B cell (primary cell): ENCODE results near the gene IGF1R.
"Not testable (repeated sequence)": the region's sequence is repeated elsewhere in the genome, so short reads cannot be mapped to it uniquely, and the experiment has no call there.

Source experiments
- EZH2 ChIP-seq: IDR thresholded peaks from 2 replicates; pipeline ENCODE4 v1.6.1; 2012; ENCODE audit warnings: borderline replicate concordance, low read depth, mild to moderate bottlenecking, moderate library complexity, low read length; ENCODE audit not compliant: insufficient read depth, poor library complexity, severe bottlenecking
- TF ChIP-seq, protein P1 (sequence below): fragments of 200-600 bp; IDR thresholded peaks from one replicate; pipeline ENCODE4 v1.8.0; 2022; ENCODE audit warnings: antibody characterized with exemption, mild to moderate bottlenecking

DNA sequence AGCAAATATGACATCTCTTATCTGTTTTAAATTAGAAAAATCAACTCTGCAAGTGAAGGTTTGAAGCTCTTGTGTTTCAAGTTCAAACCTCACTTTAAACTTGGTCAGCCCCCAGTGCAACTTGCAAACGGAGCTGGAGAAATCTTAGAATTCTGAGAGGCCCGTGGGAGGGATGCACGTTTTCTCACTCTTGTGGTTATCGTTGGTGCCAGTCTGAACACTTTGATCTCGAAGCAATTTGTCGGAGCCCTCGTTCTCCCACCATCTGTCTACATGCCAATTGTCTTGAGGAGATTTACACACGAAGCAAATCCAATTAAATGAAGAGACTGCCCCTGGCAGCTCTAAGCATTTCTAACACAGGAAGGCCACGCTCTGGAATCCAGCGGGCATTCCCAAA is 355.0 kb downstream of the IGF1R start:
- TF ChIP-seq, protein P1, sequence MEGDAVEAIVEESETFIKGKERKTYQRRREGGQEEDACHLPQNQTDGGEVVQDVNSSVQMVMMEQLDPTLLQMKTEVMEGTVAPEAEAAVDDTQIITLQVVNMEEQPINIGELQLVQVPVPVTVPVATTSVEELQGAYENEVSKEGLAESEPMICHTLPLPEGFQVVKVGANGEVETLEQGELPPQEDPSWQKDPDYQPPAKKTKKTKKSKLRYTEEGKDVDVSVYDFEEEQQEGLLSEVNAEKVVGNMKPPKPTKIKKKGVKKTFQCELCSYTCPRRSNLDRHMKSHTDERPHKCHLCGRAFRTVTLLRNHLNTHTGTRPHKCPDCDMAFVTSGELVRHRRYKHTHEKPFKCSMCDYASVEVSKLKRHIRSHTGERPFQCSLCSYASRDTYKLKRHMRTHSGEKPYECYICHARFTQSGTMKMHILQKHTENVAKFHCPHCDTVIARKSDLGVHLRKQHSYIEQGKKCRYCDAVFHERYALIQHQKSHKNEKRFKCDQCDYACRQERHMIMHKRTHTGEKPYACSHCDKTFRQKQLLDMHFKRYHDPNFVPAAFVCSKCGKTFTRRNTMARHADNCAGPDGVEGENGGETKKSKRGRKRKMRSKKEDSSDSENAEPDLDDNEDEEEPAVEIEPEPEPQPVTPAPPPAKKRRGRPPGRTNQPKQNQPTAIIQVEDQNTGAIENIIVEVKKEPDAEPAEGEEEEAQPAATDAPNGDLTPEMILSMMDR = not testable (repeated sequence)
- TF ChIP-seq EZH2 = not testable (repeated sequence)
